Type B pancreatic cell (in vitro differentiated cells): ENCODE measurements around the gene TRIM71. TPM values are rescaled to one million over a fixed set of nuclear protein-coding genes. Genes with fewer than 3 reads are reported as not detected.
"Not testable (repeated sequence)": the region's sequence is repeated elsewhere in the genome, so short reads cannot be mapped to it uniquely, and the experiment has no call there.

Source experiments
- DNase-seq: peaks from one replicate; pipeline ENCODE4 v3.0.0; 2021; ENCODE audit warnings: mixed read lengths; ENCODE audit not compliant: unreplicated experiment; ENCODE audit errors: extremely low spot score
- H3K27ac Mint-ChIP-seq: 2 replicates; pipeline ENCODE4 v1.8.0; 2021; ENCODE audit warnings: mild to moderate bottlenecking, mixed read lengths
- H3K27me3 Mint-ChIP-seq: 2 replicates; pipeline ENCODE4 v1.8.0; 2021; ENCODE audit warnings: mixed read lengths
- H3K36me3 Mint-ChIP-seq: 2 replicates; pipeline ENCODE4 v1.8.0; 2021; ENCODE audit warnings: mixed read lengths
- H3K4me1 Mint-ChIP-seq: one replicate; pipeline ENCODE4 v1.8.0; 2021; ENCODE audit warnings: mixed read lengths; ENCODE audit not compliant: unreplicated experiment
- H3K4me3 Mint-ChIP-seq: 2 replicates; pipeline ENCODE4 v1.8.0; 2021; ENCODE audit warnings: mild to moderate bottlenecking, mixed read lengths
- H3K9me3 Mint-ChIP-seq: 2 replicates; pipeline ENCODE4 v1.8.0; 2021; ENCODE audit warnings: mixed read lengths
- total RNA-seq: library from RNA; stranded (reverse); gene quantifications from 2 replicates; pipeline ENCODE4 v1.2.1, GENCODE V29; 2021; ENCODE audit warnings: low replicate concordance
- TF ChIP-seq, protein P1 (sequence below): fragments of 200-600 bp; sonication (generic); conservative IDR thresholded peaks from 2 replicates; pipeline ENCODE4 v1.5.0; 2021; ENCODE audit warnings: antibody characterized with exemption, mild to moderate bottlenecking

Gene TRIM71
- total RNA-seq, 1 donor from 2014 or later: 26.5 TPM

DNA sequence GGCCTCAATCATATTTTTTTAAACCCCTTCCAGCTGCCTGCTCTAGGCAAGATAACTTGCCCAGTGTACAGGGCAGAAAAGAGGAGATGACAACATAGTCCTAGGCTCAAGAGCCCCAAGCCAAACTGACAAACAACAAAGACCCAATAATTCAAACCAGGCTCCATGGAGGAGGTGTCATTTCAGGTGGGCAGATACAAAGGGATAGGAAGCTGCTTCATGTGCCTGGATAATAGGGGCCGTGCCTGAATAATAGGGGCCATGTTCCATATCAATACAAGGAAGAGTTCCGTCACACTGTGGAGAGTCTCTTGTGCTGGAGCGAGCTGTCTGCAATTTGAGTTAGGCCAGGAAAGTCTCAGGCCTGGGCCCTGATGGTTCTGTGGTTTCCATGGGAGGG, 35.4 kb upstream of the TRIM71 start:
- peaks cover 6% of the 10 kb centered on the region for H3K27me3 Mint-ChIP-seq
- peaks cover 4% of the 10 kb centered on the region for H3K36me3 Mint-ChIP-seq
- H3K9me3 Mint-ChIP-seq: no peaks in the 10 kb centered on the region
- DNase-seq: no peak
- H3K27ac Mint-ChIP-seq: peak overlapping the region; percentile 75
- peaks cover 6% of the 10 kb centered on the region for H3K4me1 Mint-ChIP-seq
- H3K4me3 Mint-ChIP-seq: peak overlapping the region; percentile 54
- TF ChIP-seq, protein P1, sequence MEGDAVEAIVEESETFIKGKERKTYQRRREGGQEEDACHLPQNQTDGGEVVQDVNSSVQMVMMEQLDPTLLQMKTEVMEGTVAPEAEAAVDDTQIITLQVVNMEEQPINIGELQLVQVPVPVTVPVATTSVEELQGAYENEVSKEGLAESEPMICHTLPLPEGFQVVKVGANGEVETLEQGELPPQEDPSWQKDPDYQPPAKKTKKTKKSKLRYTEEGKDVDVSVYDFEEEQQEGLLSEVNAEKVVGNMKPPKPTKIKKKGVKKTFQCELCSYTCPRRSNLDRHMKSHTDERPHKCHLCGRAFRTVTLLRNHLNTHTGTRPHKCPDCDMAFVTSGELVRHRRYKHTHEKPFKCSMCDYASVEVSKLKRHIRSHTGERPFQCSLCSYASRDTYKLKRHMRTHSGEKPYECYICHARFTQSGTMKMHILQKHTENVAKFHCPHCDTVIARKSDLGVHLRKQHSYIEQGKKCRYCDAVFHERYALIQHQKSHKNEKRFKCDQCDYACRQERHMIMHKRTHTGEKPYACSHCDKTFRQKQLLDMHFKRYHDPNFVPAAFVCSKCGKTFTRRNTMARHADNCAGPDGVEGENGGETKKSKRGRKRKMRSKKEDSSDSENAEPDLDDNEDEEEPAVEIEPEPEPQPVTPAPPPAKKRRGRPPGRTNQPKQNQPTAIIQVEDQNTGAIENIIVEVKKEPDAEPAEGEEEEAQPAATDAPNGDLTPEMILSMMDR: no peak

DNA sequence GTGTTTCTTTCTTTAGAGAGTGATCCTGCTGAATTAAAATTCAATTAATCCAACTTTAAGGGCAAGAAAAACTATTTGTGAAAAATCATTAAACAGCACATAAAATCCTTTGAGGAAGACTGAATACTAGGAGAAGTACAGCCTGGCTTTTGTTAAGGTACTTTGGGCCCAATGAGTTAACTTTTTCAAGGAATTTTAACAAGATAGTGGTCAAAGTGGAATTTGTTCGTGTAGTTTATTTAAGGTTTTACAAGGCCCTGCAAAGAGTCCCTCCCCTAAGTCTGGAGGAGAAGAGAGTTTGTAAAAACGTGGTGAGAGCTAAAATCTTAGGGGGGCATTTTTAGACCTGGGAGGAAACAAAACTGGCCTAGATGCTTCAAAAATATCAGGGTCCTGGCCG, 26.0 kb upstream of the TRIM71 start:
- TF ChIP-seq, protein P1: no peak
- no peaks in the 10 kb centered on the region for H3K27me3 Mint-ChIP-seq
- H3K4me1 Mint-ChIP-seq: peaks cover 13% of the 10 kb centered on the region
- no peak overlapping the region for H3K27ac Mint-ChIP-seq
- H3K4me3 Mint-ChIP-seq: no peak overlapping the region
- H3K36me3 Mint-ChIP-seq: no peaks in the 10 kb centered on the region
- no peak for DNase-seq
- no peaks in the 10 kb centered on the region for H3K9me3 Mint-ChIP-seq

DNA sequence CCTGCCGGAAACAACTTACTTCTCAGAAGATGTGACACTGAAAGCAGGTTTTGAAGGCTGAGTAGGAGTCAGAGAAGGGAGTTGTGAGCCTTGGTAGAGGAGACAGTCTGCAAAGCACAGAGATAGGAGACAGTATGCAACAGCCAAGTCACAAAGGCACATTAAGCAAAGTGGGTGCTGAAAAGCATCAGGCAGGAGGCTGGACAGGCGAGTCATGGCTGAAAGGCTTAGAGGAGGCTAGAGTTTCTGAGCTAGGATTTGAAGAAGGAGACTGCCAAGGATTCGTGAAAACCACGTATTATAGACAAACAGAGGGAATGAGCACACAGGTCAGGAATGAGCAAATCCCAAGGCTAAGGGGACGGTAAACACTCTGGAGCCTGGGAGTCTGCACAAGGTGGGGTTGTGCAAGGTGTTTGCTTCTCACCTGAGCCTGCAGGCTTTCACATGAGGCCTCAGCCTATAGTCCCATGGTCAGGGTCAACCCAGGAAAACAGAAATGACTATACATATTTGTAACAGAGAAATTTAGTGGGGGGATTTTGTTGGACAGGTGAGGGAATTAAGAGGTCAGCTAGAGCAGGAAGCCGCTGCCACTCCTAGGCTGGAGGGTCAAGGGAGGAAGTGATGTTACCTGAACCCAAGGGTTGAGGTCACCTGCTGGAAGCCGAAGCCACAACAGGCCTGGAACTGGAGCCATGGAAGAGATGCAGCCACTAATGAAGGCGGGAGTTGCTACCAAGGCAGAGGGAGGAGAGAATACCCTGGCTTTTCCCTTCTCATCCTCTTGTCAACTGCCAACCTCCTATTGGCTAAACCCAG, 23.1 kb upstream of the TRIM71 start:
- Mint-ChIP-seq H3K9me3 (no peaks in the 10 kb centered on the region), H3K4me3 (no peak overlapping the region), H3K4me1 (peaks cover 13% of the 10 kb centered on the region), H3K36me3 (no peaks in the 10 kb centered on the region), H3K27me3 (no peaks in the 10 kb centered on the region), H3K27ac (peak overlapping the region; percentile 54)
- TF ChIP-seq, protein P1: no peak
- DNase-seq: no peak

DNA sequence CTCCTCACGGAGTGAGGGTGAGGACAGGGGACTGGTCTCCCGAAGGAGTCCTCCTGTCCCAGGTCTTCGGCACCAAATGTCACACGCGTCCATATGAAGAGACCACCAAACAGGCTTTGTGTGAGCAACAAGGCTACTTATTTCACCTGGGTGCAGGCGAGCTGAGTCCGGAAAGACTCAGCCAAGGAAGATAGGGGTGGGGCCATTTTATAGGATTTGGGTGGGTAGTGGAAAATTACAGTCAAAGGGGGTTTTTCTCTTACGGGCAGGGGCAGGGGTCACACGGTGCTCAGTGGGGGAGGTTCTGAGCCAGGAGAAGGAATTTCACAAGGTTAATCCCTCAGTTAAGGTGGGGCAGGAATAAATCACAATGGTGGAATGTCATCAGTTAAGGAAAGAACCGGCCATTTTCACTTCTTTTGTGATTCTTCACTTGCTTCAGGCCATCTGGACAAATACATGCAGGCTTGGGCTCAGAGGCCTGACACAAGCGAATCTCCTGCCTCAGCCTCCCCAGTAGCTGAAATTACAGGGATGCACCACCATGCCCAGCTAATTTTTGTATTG, 21.3 kb upstream of the TRIM71 start:
- not testable (repeated sequence) for H3K27me3 Mint-ChIP-seq, H3K9me3 Mint-ChIP-seq, H3K4me3 Mint-ChIP-seq, H3K36me3 Mint-ChIP-seq, DNase-seq
- Mint-ChIP-seq H3K27ac (peak overlapping the region; percentile 69), H3K4me1 (peaks cover 22% of the 10 kb centered on the region)

DNA sequence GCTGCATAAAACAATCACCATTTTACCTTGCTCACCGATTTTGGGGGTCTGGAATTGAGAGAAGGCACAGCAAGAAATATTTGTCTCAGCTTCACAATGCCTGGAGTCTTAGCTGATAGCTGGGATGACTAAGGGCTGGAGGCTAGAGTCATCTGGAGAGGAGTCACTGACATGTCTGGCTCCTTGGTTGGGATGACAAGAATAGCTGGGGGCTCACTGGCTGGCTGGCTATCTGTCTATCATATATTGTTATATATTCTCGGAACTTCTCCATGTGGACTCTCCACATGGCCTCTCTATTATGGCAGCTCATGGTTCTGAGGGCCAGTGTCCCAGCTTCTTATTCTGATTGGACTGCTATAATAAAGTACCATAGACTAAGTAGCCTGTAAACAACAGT, 20.0 kb upstream of the TRIM71 start:
- Mint-ChIP-seq H3K36me3 (no peaks in the 10 kb centered on the region), H3K4me1 (peaks cover 18% of the 10 kb centered on the region), H3K9me3 (no peaks in the 10 kb centered on the region), H3K27ac (no peak overlapping the region), H3K27me3 (no peaks in the 10 kb centered on the region), H3K4me3 (no peak overlapping the region)
- no peak for DNase-seq
- TF ChIP-seq, protein P1: no peak

DNA sequence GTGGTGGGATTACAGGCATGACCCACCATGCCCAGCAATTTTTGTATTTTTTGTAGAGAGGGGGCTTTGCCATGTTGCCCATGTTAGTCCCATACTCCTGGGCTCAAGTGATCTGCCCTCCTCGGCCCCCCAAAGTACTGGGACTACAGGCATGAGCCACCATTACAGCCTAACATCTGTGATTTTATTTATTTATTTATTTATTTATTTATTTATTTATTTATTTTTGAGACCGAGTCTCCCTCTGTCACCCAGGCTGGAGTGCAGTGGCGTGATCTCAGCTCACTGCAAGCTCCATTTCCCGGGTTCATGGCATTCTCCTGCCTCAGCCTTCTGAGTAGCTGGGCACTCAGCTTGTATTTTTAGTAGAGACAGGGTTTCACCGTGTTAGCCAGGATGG, 16.4 kb upstream of the TRIM71 start:
- not testable (repeated sequence) for H3K9me3 Mint-ChIP-seq, H3K27ac Mint-ChIP-seq, H3K4me1 Mint-ChIP-seq, DNase-seq, H3K4me3 Mint-ChIP-seq, H3K36me3 Mint-ChIP-seq, H3K27me3 Mint-ChIP-seq
